Left cardiac atrium (tissue), 4 donors: Measurements from ENCODE around the gene NQO2. TPM values are rescaled to one million over a fixed set of nuclear protein-coding genes. Genes with fewer than 3 reads are reported as not detected.
A peak's percentile ranks its signal among the peaks of the same experiment; 100 is the strongest.
"Not testable (repeated sequence)": the region's sequence is repeated elsewhere in the genome, so short reads cannot be mapped to it uniquely, and the experiment has no call there.

Experiments
- ATAC-seq, 2 donors: fragments of 200-7000 bp; cut with Tn5 transposase; one replicate each; pipeline ENCODE4 v1.9.1; 2020; ENCODE audit warnings: mild to moderate bottlenecking in 2 of 2, moderate library complexity in 2 of 2
- DNase-seq: peaks from one replicate; pipeline ENCODE4 v3.0.0-alpha.2; 2020
- intact Hi-C, 2 donors: fragments of 100-400 bp; cut with DNase I; formaldehyde crosslinking; loops; one replicate each; pipeline versions ENCODE4 v1.14.1 to v1.15.1; 2022 to 2023
- total RNA-seq, 2 donors: library from RNA; stranded (reverse); fragmentation: NEBNext Ultra II Directional; extraction: Animal tissue kit (Norgen Biotek cat#: 25700); gene quantifications; one replicate each; pipeline ENCODE4 v1.2.1, GENCODE V29; 2021
- donor health status: DM: no; HTN: yes; CAD: no.
- donor health status: DM: no; HTN: yes; CAD: no; lungs with severe emphysema.
- donor health status: DM: yes; HTN: yes; CAD: no.
- donor health status: Dilated cardiomyopathy.

The NQO2 gene
- total RNA-seq, 2 donors from 2014 or later: 46.2 to 53.8 TPM

DNA sequence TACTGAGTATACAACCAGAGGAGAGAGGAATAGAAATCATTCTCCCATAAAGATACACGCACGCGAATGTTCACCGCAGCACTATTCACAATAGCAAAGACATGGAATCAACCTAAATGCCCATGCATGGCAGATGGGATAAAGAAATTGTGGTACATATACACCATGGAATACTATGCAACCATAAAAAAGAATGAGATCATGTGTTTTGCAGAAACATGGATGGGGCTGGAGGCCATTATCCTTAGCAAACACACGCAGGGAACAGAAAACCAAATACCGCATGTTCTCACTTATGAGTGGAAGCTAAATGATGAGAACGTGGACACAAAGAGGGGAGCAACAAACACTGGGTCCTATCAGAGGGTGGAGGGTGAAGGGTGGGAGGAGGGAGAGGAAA lies 31.8 kb upstream of the NQO2 start:
- no peak for ATAC-seq

DNA sequence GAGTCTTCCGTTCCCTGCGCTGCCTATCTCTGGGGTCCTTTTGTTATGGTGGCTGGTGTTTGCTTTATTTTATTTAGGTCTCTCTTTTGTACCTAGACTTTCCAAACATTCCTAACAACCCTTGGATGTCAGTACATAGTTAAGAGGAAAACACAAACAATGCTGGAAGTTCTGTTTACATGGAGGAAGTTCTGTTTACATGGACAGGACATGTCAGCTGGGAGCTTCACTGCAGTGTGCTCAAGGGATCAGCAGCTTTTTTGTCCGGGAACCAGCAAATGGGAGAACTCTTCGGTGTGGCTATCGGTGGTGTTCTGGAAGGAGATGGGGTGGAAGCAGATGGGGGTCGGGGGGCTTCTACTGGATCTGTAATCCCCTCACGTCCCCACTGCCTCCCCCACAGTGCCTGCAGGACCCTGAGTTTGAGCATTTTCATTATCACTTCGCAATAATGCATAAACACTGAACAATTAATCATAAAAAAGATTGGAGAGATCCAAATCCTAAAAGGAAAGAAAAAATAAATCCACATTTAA lies 31.0 kb upstream of the NQO2 start:
- DNase-seq: no peak

More for the DNA sequence above, 31.8 kb upstream of the NQO2 start:
- intact Hi-C loops: no loop called here
- DNase-seq: no peak

DNA sequence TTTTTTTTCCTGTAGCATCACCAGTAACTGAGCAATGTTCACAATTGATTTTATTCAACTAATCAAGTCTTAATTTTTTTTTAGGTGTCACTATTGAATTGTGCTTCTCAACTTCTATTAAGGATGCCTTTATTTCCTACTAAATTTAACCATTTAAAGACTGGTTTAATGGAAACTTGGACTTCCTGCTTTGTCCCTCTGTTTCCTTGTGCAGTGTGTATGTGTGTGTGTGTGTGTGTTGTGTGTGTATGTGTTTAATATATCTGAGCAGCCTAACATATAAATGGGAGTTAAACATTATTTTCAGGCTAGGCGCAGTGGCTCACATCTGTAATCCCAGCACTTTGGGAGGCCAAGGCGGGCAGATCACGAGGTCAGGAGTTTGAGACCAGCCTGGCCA lies 30.1 kb upstream of the NQO2 start:
- intact Hi-C loops: no loop called here
- no peak for DNase-seq
- no peak for ATAC-seq

More for the DNA sequence above, 31.0 kb upstream of the NQO2 start:
- ATAC-seq: no peak
- intact Hi-C loops: no loop called here

- DNase-seq (no peak), ATAC-seq (no peak)
- intact Hi-C loops: loop anchor here in 1 of 2 donors (2.0 kb wide), 1 partner anchor 19 kb away; no protein-coding TSS in a partner anchor
These were observed 29.5 kb upstream of the NQO2 start for GRCh38 chr6:2970034-2970685.

DNA sequence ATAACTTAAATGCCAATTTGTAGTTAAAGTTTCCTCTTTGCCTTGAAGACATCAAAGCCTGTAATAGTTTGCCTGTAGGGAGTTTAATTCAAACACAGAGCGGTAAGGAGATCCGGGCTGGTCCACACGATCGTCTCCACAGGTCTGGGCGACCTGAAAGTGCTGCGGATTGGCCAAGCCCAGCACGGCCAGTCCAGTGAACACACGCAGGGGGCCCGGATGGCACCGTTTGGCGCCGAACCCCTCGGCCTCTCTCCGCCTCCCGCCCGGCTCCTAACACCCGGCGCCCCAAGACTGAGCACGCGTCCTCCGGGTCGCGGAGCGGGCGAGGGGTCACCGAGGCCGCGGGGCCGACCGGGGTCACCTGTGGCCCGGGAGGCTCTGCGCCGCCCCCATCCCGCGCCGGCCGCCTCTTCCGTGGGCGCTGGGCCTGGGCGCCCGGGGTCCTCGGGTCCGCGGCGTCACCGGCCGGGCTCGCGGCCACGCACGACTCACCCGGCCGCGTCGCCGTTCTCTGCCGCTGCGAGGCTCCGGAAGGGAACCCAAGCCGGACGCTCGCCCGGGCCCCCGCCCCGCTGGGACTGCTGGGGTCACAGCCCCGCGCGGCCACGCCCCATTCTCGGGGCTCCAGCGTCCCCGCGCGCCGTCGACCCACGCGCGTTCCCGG lies 28.8 kb upstream of the NQO2 start:
- intact Hi-C loops: loop anchor here in 1 of 2 donors (2.0 kb wide), 1 partner anchor 18 kb away; no protein-coding TSS in a partner anchor
- ATAC-seq: peak; percentile 90 to 91
- DNase-seq: peak; percentile 89

GRCh38 chr6:2971420-2972218 lies 28.1 kb upstream of the NQO2 start, which contains the start of gene SERPINB6:
Gene SERPINB6, minus strand, starts transcription at chr6:2971567. Its CDS starts 12,235 bp downstream, at chr6:2959332.
- DNase-seq: peak; percentile 87
- intact Hi-C loops: loop anchor here in 1 of 2 donors (2.0 kb wide), 1 partner anchor 17 kb away; no protein-coding TSS in a partner anchor
- ATAC-seq: peak; percentile 90 to 92

DNA sequence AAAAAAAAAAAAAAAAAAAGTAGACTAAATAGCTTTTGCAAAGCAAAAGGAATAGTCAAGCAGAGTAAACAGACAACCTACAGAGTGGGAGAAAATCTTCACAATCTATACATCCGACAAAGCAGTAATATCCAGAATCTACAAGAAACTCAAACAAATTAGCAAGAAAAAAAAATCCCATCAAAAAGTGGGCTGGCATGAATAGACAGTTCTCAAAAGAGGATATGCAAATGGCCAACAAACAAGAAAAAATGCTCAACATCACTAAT lies 27.5 kb upstream of the NQO2 start:
- ATAC-seq, DNase-seq, intact Hi-C loops: not testable (repeated sequence)

GRCh38 chr6:2972685-2973084 lies 27.0 kb upstream of the NQO2 start:
- intact Hi-C loops, ATAC-seq: not testable (repeated sequence)

DNA sequence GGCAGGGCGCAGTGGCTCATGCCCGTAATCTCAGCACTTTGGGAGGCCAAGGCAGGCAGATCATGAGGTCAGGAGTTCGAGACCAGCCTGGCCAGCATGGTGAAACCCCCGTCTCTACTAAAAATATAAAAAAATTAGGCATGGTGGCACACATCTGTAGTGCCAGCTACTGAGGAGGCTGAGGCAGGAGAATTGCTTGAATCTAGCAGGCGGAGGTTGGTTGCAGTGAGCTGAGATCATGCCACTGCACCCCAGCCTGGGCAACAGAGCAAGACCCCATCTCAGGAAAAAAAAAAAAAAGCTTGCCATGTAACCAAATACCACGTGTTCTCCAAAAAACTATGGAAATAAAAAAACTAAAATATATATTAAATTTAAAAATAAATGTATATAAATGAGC lies 26.5 kb upstream of the NQO2 start:
- ATAC-seq, intact Hi-C loops, DNase-seq: not testable (repeated sequence)

More at GRCh38 chr6:2972685-2973084, 27.0 kb upstream of the NQO2 start:
- not testable (repeated sequence) for DNase-seq

- DNase-seq (no peak), ATAC-seq (no peak)
- intact Hi-C loops: no loop called here
These were observed 26.0 kb upstream of the NQO2 start for GRCh38 chr6:2973676-2974075.

DNA sequence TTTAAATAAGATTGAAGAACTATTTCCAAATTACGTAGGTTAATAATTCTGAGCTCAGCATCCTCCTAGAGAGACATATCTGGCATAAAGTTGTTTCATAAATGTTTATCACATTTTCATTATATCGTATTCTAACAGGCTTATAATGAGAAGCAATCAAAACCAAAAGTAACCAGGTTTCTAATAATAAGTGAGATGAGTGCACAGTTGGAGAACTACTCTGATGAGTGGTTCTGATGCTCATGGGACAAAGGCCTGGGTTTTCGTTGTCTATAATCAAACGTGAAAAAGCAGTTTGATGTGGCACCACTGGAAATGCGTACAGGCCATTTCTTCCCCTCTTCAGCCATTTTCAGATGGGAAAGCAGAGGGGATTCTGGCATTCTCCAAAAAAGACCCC lies 23.6 kb upstream of the NQO2 start:
- no peak for DNase-seq
- intact Hi-C loops: no loop called here
- ATAC-seq: no peak

- no peak for DNase-seq
- intact Hi-C loops: no loop called here
- no peak for ATAC-seq
These were observed 23.1 kb upstream of the NQO2 start for GRCh38 chr6:2976571-2977085.

GRCh38 chr6:2977290-2977689 lies 22.4 kb upstream of the NQO2 start:
- intact Hi-C loops: no loop called here
- ATAC-seq: no peak
- DNase-seq: no peak

- ATAC-seq (no peak), DNase-seq (no peak)
- intact Hi-C loops: no loop called here
These were observed 21.7 kb upstream of the NQO2 start for GRCh38 chr6:2977799-2978590.

- DNase-seq (no peak), ATAC-seq (no peak)
- intact Hi-C loops: no loop called here
These were observed 20.8 kb upstream of the NQO2 start for GRCh38 chr6:2978923-2979322.

DNA sequence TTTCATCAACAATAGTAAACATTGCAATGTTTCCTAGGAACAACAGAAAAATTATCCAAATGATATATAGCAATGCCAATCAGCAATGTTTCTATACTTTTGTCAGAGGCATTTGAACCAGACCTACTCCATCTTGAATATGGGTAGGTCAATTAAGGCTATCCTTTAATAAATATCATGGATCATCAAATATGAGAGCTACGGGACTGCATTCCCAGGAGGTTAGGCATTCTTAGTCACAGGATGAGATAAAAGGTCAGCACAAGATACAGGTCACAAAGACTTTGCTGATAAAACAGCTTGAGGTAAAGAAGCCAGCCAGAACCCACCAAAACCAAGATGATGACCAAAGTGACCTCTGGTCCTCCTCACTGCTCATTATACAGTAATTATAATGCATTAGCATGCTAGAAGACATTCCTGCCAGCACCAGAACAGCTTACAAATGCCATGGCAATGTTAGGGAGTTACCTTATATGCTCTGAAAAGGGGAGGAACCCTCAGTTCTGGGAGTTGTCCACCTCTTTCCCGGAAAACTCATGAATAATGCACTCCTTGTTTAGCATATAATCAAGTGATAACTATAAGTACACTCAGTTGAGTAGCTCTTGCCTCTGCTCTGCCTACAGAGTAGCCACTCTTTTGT lies 19.8 kb upstream of the NQO2 start:
- ATAC-seq: peak in 1 of 2 donors; percentile 60
- intact Hi-C loops: loop anchor here in 1 of 2 donors (10.0 kb wide), 1 partner anchor 45 kb away; no protein-coding TSS in a partner anchor
- no peak for DNase-seq

- ATAC-seq: no peak
- intact Hi-C loops: loop anchor here in 1 of 2 donors (10.0 kb wide), 1 partner anchor 46 kb away; no protein-coding TSS in a partner anchor
- no peak for DNase-seq
These were observed 19.2 kb upstream of the NQO2 start for GRCh38 chr6:2980465-2980855.
